Measurements from ENCODE around the gene SUGP1. TPM values are rescaled to one million over a fixed set of nuclear protein-coding genes. Genes with fewer than 3 reads are reported as not detected.

Gene SUGP1
- polyA plus RNA-seq, 3 donors, result 17.4 to 38.8 (median 18.1) TPM

- H3K27ac Mint-ChIP-seq, result peak overlapping the region in 2 of 7 donors; percentile 3 to 7
- no peaks in the 10 kb centered on the region for H3K9me3 Mint-ChIP-seq
- H3K36me3 Mint-ChIP-seq, result peaks cover 74 to 95% of the 10 kb centered on the region in 2 donors
- Histone ChIP-seq H3K9me3 (replicated peaks in 1 of 2; ENCODE audit: control insufficient read depth in 1 of 2, insufficient read depth in 1 of 2, low read length in 2 of 2) (no peaks in the 10 kb centered on the region), H3K4me2 (replicated peaks; ENCODE audit: extremely low read depth, low read length, poor library complexity, severe bottlenecking) (no peak overlapping the region), H3K4me3 (replicated peaks in 1 of 3; ENCODE audit: low read depth in 2 of 3, low read length in 3 of 3) (no peak overlapping the region), H4K20me1 (ENCODE audit: insufficient read depth, low read length) (peaks cover 8% of the 10 kb centered on the region), H3K27ac (ENCODE audit: low read depth in 1 of 2, low read length in 2 of 2) (no peak overlapping the region), H3K79me2 (ENCODE audit: insufficient read depth, low read length) (peaks cover 3% of the 10 kb centered on the region), H3K4me1 (ENCODE audit: control insufficient read depth in 1 of 2, insufficient read depth in 2 of 2, low read length in 2 of 2) (no peaks in the 10 kb centered on the region), H3K27me3 (ENCODE audit: control insufficient read depth in 2 of 2, insufficient read depth in 2 of 2, low read length in 2 of 2) (no peaks in the 10 kb centered on the region), H2AFZ (ENCODE audit: insufficient read depth, low read depth, low read length, poor library complexity, severe bottlenecking) (no peak overlapping the region), H3K9ac (ENCODE audit: insufficient read depth, low read length, poor library complexity, severe bottlenecking) (no peak overlapping the region), H3K36me3 (replicated peaks in 1 of 2; ENCODE audit: control insufficient read depth in 1 of 2, insufficient read depth in 2 of 2, low read length in 2 of 2) (peaks cover 89 to 97% of the 10 kb centered on the region in 2 donors)
- intact Hi-C loops (cut with micrococcal nuclease), result no loop called here
- no peak for DNase-seq
- no peak overlapping the region for H3K4me3 Mint-ChIP-seq
- 96% methylated on average over 10 of the region's 10 CpGs for WGBS (ENCODE audit: insufficient coverage)
- H3K27me3 Mint-ChIP-seq (ENCODE audit: low read depth in 3 of 3), result no peaks in the 10 kb centered on the region
- TF ChIP-seq, protein P1, sequence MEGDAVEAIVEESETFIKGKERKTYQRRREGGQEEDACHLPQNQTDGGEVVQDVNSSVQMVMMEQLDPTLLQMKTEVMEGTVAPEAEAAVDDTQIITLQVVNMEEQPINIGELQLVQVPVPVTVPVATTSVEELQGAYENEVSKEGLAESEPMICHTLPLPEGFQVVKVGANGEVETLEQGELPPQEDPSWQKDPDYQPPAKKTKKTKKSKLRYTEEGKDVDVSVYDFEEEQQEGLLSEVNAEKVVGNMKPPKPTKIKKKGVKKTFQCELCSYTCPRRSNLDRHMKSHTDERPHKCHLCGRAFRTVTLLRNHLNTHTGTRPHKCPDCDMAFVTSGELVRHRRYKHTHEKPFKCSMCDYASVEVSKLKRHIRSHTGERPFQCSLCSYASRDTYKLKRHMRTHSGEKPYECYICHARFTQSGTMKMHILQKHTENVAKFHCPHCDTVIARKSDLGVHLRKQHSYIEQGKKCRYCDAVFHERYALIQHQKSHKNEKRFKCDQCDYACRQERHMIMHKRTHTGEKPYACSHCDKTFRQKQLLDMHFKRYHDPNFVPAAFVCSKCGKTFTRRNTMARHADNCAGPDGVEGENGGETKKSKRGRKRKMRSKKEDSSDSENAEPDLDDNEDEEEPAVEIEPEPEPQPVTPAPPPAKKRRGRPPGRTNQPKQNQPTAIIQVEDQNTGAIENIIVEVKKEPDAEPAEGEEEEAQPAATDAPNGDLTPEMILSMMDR (IDR thresholded peaks at IDR 0.05), result no peak
- no peaks in the 10 kb centered on the region for H3K4me1 Mint-ChIP-seq
Measured at GRCh38 chr19:19308373-19308772, 11.9 kb downstream of the SUGP1 start.

DNA sequence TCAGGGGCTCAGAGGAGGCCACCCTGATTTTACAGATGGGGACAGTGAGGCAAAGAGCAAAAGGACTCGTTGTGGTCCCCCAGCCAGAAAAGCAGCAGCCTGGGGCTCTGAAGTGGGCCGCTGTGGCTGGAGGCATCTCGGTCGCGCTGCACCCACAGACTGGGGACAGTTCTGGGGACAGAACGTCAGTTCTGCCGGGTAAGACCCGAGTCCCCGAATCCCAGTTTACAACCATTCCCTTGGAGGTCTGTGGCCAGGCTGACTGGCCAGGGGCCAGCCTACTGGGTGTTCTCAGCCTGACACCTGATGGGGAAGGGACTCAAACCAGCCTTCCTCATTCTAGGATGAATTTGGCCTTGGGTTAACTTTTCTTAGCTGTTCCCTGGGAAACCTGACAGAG, 14.1 kb downstream of the SUGP1 start:
- Histone ChIP-seq H2AFZ (ENCODE audit: insufficient read depth, low read depth, low read length, poor library complexity, severe bottlenecking) (no peak overlapping the region), H3K27me3 (ENCODE audit: control insufficient read depth in 2 of 2, insufficient read depth in 2 of 2, low read length in 2 of 2) (no peaks in the 10 kb centered on the region), H3K36me3 (replicated peaks in 1 of 2; ENCODE audit: control insufficient read depth in 1 of 2, insufficient read depth in 2 of 2, low read length in 2 of 2) (peaks cover 93 to 98% of the 10 kb centered on the region in 2 donors), H3K4me1 (ENCODE audit: control insufficient read depth in 1 of 2, insufficient read depth in 2 of 2, low read length in 2 of 2) (no peaks in the 10 kb centered on the region), H3K27ac (ENCODE audit: low read depth in 1 of 2, low read length in 2 of 2) (no peak overlapping the region), H3K4me3 (replicated peaks in 1 of 3; ENCODE audit: low read depth in 2 of 3, low read length in 3 of 3) (no peak overlapping the region), H3K9me3 (replicated peaks in 1 of 2; ENCODE audit: control insufficient read depth in 1 of 2, insufficient read depth in 1 of 2, low read length in 2 of 2) (no peaks in the 10 kb centered on the region), H3K4me2 (replicated peaks; ENCODE audit: extremely low read depth, low read length, poor library complexity, severe bottlenecking) (no peak overlapping the region), H4K20me1 (ENCODE audit: insufficient read depth, low read length) (peaks cover 8% of the 10 kb centered on the region), H3K79me2 (ENCODE audit: insufficient read depth, low read length) (no peaks in the 10 kb centered on the region), H3K9ac (ENCODE audit: insufficient read depth, low read length, poor library complexity, severe bottlenecking) (no peak overlapping the region)
- Mint-ChIP-seq H3K4me3 (no peak overlapping the region), H3K36me3 (peaks cover 84 to 98% of the 10 kb centered on the region in 2 donors), H3K9me3 (peaks cover 0 to 3% (median 0%) of the 10 kb centered on the region in 7 donors), H3K27me3 (ENCODE audit: low read depth in 3 of 3) (no peaks in the 10 kb centered on the region), H3K4me1 (no peaks in the 10 kb centered on the region), H3K27ac (peak overlapping the region in 1 of 7 donors; percentile 26)
- TF ChIP-seq, protein P1 (IDR thresholded peaks at IDR 0.05), result no peak
- no peak for DNase-seq
- intact Hi-C loops (cut with micrococcal nuclease), result no loop called here
- 98% methylated on average over 6 of the region's 9 CpGs for WGBS (ENCODE audit: insufficient coverage)

Measured in CD14-positive monocyte (primary cell).